ENCODE data around the gene PXN.
"Not testable (repeated sequence)": the region's sequence is repeated elsewhere in the genome, so short reads cannot be mapped to it uniquely, and the experiment has no call there.

PXN gene

GRCh38 chr12:120262852-120263747 is 2.4 kb downstream of the PXN start:
- DNase-seq (ENCODE audit: low spot score), result no peak

GRCh38 chr12:120261951-120262851 is 3.3 kb downstream of the PXN start:
- no peak for DNase-seq (ENCODE audit: low spot score)

DNA sequence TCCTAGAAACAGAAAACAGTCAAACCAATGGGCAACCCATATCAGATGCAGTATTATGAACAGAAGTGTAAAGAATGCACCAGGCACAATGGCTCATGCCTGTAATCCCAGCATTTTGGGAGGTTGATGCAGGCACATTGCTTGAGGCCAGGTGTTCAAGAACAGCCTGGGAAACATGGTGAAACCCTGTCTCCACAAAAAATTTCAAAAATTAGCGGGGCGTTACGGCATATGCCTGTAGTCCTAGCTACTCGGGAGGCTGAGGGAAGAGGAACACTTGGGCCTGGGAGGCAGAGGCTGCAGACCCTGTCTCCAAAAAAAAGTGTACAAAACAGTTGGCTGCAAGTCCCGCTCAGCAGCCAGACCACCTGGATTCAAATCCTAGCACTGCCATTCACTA is 4.9 kb downstream of the PXN start:
- no peak for DNase-seq (ENCODE audit: low spot score)

DNA sequence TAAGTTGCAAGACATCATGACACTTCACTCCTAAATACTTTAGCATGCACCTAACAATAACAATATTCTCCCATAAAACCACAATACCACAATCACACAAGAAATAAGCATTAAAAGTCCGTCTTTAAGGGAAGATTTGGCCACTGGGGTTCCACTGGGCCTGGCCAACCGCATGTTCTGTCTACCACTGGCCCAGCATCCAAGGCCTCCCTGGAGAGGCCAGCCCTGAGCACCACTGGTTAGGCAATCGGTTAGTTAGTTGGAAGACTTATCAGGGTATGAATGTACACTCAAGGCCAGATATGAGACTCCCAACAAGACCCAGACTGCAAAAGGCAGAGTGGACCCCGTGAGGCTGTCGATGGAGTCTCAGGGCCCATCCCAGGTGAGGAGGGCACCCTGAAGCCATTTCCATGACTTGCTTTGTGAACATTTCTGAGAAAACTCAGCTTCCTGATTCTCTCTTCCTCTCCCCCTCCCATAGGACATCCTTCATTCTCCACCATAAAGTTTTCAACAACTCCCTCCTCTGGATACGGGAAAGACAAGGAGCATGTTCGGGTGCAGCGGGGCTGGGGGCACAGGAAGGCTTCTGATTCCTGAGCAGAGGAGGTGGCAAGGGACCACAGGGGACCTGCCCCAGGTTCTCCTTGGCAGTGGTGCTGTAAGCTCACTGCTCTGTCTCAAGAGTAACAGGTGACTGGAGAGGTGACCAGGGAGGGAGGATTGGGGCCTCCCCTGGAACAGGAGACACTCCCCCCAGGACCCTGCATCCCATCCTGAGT is 5.9 kb downstream of the PXN start:
- no peak for DNase-seq (ENCODE audit: low spot score)

DNA sequence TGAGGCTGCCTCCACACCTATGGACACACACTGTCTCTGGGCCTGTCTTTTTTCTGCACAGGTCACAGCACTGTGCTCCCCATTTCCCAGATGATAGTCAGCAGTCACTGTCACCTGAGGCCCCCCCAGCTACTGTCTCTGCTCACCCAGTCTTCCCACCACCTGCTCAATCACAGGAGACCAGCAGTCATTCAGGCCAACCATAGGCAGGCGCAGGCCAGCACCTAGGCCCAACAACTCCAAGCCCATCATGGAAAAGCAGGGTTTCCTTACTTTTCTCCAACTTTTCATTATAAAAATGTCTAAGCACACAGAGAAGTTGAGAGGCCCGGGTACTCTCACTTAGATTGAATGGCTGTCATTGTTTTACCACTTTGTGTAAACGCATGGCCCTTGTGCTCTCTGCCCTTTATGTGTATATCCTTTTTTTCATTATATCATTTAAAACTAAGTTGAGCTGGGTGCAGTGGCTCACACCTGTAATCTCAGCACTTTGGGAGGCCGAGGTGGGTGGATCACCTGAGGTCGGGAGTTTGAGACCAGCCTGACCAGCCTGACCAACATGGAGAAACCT is 7.1 kb downstream of the PXN start:
- DNase-seq (ENCODE audit: low spot score), result no peak

- DNase-seq (ENCODE audit: low spot score), result no peak
Measured at GRCh38 chr12:120257041-120257821, 8.3 kb downstream of the PXN start.

- DNase-seq (ENCODE audit: low spot score), result no peak
Measured at GRCh38 chr12:120254809-120255208, 10.7 kb downstream of the PXN start.

DNA sequence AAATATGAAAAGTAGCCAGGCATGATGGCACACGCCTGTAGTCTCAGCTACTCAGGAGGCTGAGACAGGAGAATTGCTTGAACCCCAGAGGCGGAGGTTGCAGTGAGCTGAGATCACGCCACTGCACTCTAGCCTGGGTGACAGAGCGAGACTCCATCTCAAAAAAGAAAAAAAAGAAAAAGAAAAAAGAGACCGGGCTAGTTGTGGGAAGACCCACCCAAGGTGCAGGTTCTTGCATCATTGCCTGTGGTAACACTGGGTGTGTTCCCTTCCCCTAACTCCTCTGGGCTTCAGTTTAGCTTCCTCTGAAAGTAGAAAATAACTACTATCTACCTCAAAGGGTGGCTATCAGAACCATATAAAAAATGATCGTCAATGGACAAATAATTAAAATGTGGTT is 12.2 kb downstream of the PXN start:
- DNase-seq (ENCODE audit: low spot score), result not testable (repeated sequence)

GRCh38 chr12:120252071-120252906 is 13.2 kb downstream of the PXN start:
- no peak for DNase-seq (ENCODE audit: low spot score)

DNA sequence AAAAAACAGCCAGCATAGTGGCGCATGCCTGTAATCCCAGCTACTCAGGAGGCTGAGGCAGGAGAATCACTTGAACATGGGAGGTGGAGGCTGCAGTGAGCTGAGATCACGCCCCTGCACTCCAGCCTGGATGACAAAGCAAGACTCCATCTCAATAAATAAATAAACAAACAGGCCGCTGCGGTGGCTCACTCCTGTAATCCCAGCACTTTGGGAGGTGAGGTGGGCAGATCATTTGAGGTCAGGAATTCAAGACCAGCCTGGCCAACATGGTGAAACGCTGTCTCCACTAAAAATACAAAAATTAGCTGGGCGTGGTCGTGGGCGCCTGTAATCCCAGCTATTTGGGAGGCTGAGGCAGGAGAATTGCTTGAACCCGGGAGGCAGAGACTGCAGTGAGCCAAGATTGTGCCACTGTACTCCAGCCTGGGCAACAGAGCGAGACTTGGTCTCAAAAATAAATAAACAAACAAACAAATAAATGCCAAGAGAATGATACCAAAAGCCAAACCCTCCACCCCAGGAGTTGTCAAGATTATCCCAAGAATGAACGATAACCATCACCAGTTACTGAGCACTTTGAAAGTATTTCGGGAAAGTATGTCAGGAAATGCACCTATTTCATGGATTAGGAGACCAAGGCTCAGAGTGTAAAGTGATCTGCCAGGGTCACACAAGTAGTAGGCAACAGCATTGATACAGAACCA is 14.0 kb downstream of the PXN start:
- not testable (repeated sequence) for DNase-seq (ENCODE audit: low spot score)

DNA sequence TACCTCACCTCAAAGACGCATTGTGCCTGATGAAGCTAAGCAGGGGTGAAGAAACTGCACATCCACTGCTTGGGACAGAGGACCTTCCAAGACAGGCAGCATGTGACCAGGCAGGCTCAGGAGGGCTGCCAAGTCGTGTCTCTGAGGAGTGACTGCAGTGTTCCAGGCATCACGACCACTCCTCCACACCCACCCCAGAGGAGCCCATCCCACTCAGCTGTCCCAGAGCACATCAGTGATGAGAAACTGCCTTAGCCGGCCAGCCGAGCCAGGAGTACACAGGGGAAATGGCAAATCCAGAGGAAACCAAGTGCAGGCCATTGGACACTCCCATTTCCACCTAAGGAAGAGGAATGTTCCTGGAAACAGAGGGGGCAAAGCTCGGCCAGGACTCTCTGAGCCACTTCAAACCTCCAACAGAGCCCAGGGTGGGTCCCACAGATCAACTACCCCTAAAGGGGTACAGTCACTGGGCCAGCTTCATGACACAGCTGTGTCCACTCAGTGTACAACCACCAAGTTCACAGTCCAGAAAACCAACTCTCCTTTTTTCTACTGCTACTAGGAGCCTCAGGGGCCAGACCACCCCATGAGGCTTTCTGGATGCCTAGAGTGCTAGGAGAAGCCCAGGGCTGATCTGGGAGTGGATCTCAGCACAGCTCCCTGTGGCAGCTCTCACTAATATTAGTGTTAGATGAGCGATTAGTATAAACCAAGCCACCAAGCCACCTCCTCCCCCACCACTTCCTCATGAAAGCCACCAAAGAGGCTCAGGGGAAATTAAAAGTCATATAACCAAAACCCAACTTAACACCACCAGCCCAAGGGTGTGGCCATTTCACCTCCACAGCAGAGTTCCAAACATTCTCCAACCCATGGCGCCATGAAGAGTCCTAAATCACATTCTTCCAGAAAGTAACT is 15.4 kb downstream of the PXN start:
- no peak for DNase-seq (ENCODE audit: low spot score)

- no peak for DNase-seq (ENCODE audit: low spot score)
Measured at GRCh38 chr12:120249266-120249874, 16.2 kb downstream of the PXN start.

- no peak for DNase-seq (ENCODE audit: low spot score)
Measured at GRCh38 chr12:120247621-120248030, 17.9 kb downstream of the PXN start.

DNA sequence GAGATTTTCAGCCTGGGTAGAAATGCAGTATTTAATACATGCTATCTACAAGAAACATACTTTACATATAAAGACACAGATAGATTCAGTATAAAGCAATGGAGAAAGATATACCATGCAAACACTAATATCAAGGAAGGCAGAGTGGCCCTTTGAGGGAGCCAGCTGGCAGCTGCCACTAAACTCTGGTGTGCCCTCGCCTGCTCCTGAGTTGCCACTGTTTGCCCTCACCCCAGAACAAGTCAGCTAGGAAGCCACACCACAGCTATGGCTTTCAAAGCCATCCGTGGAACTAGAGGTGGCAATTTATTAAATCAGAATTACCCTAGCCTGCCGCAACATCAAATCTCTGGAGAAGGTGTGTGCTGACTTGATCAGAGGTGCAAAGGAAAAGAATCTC is 18.3 kb downstream of the PXN start:
- no peak for DNase-seq (ENCODE audit: low spot score)

- DNase-seq (ENCODE audit: low spot score), result not testable (repeated sequence)
Measured at GRCh38 chr12:120246705-120247104, 18.8 kb downstream of the PXN start.

- peak; percentile 68 for DNase-seq (ENCODE audit: low spot score)
Measured at GRCh38 chr12:120242971-120243699, 22.4 kb downstream of the PXN start.

DNA sequence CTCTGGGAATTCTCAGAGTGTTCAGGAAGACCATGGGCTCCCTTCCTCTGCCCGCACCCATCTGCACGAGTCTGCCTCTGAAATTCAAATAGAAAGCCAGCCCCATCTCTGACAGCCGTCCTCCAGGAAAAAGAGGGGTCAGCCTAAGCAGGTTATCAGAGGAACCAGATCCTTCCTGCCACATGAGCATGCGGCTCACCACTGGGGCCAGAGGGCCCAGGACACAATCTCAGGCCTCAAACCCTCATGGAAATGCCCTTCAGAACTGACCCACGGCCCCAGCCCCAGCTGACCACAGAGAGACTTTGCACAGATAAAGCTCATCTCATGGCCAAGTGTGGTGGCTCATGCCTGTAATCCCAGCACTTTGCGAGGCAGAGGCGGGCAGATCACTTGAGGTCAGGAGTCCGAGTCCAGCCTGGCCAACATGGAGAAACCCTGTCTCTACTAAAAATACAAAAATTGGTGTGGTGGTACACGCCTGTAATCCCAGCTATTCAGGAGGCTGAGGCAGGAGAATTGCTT is 23.2 kb downstream of the PXN start:
- DNase-seq (ENCODE audit: low spot score), result no peak

All from D341Med (cell line).